Activated CD4-positive, alpha-beta T cell treated with anti-CD3 and anti-CD28 coated beads, Interleukin-2, amount 10 ng/mL, durations not matched to agents 7 days and 5 days (primary cell): Measurements from ENCODE around the gene UBE2D2. TPM values are rescaled to one million over a fixed set of nuclear protein-coding genes. Genes with fewer than 3 reads are reported as not detected.

Experiments
- CTCF ChIA-PET: fragments of 350-600 bp; sonication (Branson Sonifier 250); formaldehyde crosslinking; loops from one replicate; lab custom pipeline; 2021; ENCODE audit warnings: antibody characterized with exemption; lab: Charles Lee
- POLR2A ChIA-PET: fragments of 350-600 bp; sonication (Branson Sonifier 250); formaldehyde crosslinking; loops from one replicate; lab custom pipeline; 2021; ENCODE audit warnings: antibody characterized with exemption; lab: Charles Lee
- DNase-seq: peaks from one replicate; pipeline ENCODE4 v3.0.0-alpha.2; 2020
- H3K27ac Mint-ChIP-seq: one replicate; pipeline ENCODE4 v1.8.0; 2021; ENCODE audit warnings: mild to moderate bottlenecking, moderate library complexity, mixed read lengths
- H3K27me3 Mint-ChIP-seq: one replicate; pipeline ENCODE4 v1.8.0; 2021; ENCODE audit warnings: mixed read lengths
- H3K36me3 Mint-ChIP-seq: one replicate; pipeline ENCODE4 v1.8.0; 2021; ENCODE audit warnings: low read depth, mixed read lengths
- H3K4me1 Mint-ChIP-seq: one replicate; pipeline ENCODE4 v1.8.0; 2021; ENCODE audit warnings: mixed read lengths
- H3K4me3 Mint-ChIP-seq: one replicate; pipeline ENCODE4 v1.8.0; 2021; ENCODE audit warnings: mild to moderate bottlenecking, moderate library complexity, mixed read lengths
- H3K9me3 Mint-ChIP-seq: one replicate; pipeline ENCODE4 v1.8.0; 2021; ENCODE audit warnings: mixed read lengths
- total RNA-seq, 2 experiments: library from RNA; stranded (reverse); gene quantifications; one replicate each; pipeline ENCODE4 v1.2.3, GENCODE V29; 2021

The UBE2D2 gene
- total RNA-seq, 2 experiments from 2014 or later = 231 to 265 TPM

DNA sequence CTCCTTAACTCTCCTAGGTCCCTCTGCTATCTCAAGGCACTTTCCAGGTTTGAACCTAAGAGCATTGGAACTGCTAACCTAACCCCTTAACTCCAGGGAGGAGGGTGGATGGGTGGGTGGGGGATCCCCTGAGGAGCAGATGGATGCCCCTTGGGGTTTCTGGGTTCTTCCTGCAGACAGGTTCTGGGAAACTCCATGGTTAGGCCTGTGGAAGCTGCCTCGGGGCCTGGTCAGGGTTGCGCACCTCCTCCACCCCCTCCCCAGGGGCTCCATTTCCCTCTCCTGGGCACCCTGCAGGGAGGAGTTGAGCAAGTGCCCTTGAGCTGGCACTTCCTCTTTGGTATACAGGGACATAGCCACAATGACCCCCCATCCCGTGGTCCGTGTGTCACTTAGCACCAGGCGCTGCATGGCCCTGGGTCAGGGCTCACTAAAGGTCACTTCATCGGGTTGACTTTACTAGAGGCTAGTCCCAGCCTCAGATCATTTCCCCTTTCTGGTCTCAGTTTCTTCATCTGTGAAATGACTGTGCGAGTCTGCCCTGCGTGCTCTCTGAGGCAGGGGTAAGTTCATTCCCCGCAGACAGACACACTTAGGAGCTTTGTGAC is 103.1 kb downstream of the UBE2D2 start:
- CTCF ChIA-PET = interaction anchor here (0.7 to 1.4 kb wide), 5 partner anchors 9 to 101 kb away, joined by 3 to 4 read pairs (median 3); no protein-coding TSS in a partner anchor
- no peak overlapping the region for H3K27ac Mint-ChIP-seq
- no peaks in the 10 kb centered on the region for H3K9me3 Mint-ChIP-seq
- no peaks in the 10 kb centered on the region for H3K36me3 Mint-ChIP-seq
- POLR2A ChIA-PET = no interaction called here
- H3K4me1 Mint-ChIP-seq = peaks cover 23% of the 10 kb centered on the region
- H3K4me3 Mint-ChIP-seq = no peak overlapping the region
- DNase-seq = no peak
- no peaks in the 10 kb centered on the region for H3K27me3 Mint-ChIP-seq

DNA sequence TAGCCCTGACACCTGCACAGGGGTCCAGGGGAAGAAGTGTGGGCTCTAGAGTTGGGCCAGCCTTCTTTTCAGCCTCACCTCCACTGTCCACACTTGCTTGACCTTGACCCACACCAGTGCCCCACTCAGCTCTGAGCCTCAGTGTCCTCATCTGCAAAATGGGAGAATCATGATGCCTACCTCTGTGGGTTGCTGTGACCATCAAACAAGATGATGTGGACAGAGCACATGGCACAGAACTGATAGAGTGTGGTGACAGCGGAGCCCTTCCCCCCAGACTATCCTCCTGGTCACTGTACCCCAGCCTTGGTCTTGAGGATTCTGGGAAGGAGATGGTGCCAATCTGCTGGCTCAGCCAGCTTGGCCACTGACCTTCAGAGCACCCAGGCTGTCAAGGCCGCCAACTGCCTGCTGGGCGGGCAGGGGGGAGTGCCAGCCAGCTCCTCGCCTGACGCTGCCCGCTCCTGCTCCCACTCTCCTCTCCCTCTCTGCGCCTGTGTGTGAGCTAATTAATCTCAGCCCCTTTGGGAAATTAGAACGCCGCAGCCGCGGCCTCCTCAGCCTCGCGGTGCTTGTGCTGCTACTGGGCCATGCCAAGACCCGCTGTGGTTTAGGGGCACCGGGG is 103.7 kb downstream of the UBE2D2 start:
- Mint-ChIP-seq H3K4me3 (no peak overlapping the region), H3K27ac (no peak overlapping the region), H3K9me3 (no peaks in the 10 kb centered on the region), H3K4me1 (peaks cover 28% of the 10 kb centered on the region), H3K27me3 (no peaks in the 10 kb centered on the region), H3K36me3 (no peaks in the 10 kb centered on the region)
- CTCF ChIA-PET = interaction anchor here (1.3 to 1.4 kb wide), 3 partner anchors 8 to 29 kb away, joined by 3 to 4 read pairs (median 3); no protein-coding TSS in a partner anchor
- no peak for DNase-seq
- POLR2A ChIA-PET = no interaction called here

DNA sequence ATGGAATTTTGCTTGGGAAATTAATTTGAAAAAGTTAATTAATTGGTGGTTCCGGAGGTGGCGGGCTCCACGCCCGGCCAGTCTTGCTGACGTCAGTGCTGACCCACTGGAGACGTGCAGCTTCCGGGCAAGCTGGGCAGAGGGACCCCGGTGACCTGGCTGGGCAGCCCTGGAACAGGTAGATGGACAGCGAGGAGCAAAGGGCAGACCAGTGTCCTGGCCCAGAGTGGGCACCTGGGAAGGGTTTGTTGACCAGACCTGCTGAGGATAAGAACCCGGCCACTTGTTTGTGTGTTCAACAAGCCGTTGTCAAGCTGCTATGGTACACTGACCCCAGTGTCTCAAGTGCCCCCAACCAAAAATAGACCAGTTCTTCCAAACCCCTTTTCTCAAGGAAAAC is 104.5 kb downstream of the UBE2D2 start:
- Mint-ChIP-seq H3K4me3 (no peak overlapping the region), H3K9me3 (no peaks in the 10 kb centered on the region), H3K36me3 (no peaks in the 10 kb centered on the region), H3K27me3 (no peaks in the 10 kb centered on the region), H3K27ac (no peak overlapping the region), H3K4me1 (peaks cover 35% of the 10 kb centered on the region)
- no peak for DNase-seq
- ChIA-PET CTCF (interaction anchor here (1.0 to 1.3 kb wide), 3 partner anchors 8 to 100 kb away, joined by 3 to 4 read pairs (median 4); no protein-coding TSS in a partner anchor), POLR2A (no interaction called here)

DNA sequence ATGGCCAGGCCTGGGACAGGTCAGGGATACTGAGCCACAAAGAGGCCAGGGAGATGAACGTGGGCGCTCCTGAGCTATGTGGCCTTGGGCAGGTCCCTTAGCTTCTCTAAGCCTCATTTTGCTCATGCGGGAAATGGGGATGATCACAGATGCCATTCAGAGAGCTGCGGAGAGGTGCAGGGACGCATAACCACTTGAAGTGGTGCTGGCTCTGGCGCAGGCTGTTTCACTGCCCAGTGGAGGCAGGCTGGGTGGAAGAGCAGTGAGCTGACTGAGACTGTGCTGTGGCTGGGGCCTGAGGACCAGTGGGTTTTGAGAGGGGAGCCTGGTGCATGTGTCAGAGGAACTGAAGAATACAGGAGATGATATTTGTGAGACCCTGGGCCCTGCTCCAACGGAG is 105.4 kb downstream of the UBE2D2 start:
- ChIA-PET POLR2A (no interaction called here), CTCF (interaction anchor here (0.5 to 1.8 kb wide), 4 partner anchors 9 to 248 kb away, joined by 3 to 4 read pairs (median 3); no protein-coding TSS in a partner anchor)
- Mint-ChIP-seq H3K4me3 (no peak overlapping the region), H3K4me1 (peaks cover 36% of the 10 kb centered on the region), H3K27me3 (no peaks in the 10 kb centered on the region), H3K27ac (no peak overlapping the region), H3K36me3 (no peaks in the 10 kb centered on the region), H3K9me3 (no peaks in the 10 kb centered on the region)
- DNase-seq = no peak

DNA sequence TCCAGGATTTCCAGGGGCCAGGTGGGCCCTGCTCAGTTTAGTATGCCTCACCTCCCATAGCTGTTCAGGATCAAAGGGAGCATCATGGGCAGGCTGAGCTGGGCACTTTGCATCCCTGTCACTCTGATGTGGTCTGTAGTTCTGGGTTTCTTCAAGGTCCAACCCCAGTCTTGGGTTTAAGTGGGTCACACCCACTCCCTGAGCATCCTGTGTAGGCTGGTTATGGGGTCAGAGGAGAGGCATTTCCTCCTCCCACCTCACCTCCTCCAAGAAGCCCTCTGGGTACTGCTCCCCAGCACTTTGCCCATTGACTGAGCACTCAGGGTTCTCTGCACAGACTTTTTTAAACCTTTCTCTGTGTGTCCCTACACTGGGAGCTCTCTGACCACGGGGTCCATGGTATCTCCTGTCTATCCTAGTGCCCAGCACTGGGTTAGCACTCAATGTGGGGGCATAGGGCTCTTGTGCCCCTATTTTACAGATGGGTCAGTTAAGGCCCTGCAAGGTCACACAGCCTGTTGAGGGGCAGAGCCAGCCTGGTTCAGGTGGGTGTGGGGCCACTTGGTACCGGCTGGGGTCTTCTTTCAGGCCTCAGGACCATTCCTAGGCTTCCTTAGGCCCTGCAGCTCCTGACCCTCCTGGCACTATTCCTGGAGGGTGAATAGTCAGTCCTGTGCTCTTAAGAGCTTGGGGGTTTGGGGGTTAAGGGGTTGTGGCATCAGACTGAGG is 106.0 kb downstream of the UBE2D2 start:
- H3K4me3 Mint-ChIP-seq = no peak overlapping the region
- H3K27me3 Mint-ChIP-seq = no peaks in the 10 kb centered on the region
- DNase-seq = no peak
- peaks cover 36% of the 10 kb centered on the region for H3K4me1 Mint-ChIP-seq
- CTCF ChIA-PET = interaction anchor here (0.5 to 1.8 kb wide), 2 partner anchors 52 to 248 kb away, joined by 3 read pairs; no protein-coding TSS in a partner anchor
- H3K27ac Mint-ChIP-seq = no peak overlapping the region
- no peaks in the 10 kb centered on the region for H3K36me3 Mint-ChIP-seq
- POLR2A ChIA-PET = no interaction called here
- no peaks in the 10 kb centered on the region for H3K9me3 Mint-ChIP-seq

DNA sequence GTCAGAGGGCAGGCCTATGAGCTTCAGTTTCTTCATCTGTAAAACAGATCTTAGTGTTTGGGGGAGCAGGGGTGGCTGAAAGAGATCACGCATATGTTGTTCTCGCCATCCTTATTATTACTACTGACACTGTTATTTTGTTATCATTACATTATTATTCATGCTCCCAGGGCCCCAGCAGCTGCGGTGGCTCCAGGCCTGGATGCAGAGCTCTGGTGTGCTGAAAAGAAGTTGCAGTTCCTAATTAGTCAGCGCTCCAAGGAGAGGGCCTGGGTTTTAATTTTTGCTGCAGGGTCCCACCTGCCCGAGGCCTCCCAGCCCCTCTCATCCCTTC is 106.6 kb downstream of the UBE2D2 start:
- DNase-seq = no peak
- CTCF ChIA-PET = interaction anchor here (1.8 kb wide), 1 partner anchor 249 kb away, joined by 3 read pairs; no protein-coding TSS in a partner anchor
- Mint-ChIP-seq H3K27ac (no peak overlapping the region), H3K4me1 (peaks cover 36% of the 10 kb centered on the region), H3K36me3 (no peaks in the 10 kb centered on the region), H3K9me3 (no peaks in the 10 kb centered on the region), H3K27me3 (no peaks in the 10 kb centered on the region), H3K4me3 (peak overlapping the region; percentile 42)
- POLR2A ChIA-PET = no interaction called here

DNA sequence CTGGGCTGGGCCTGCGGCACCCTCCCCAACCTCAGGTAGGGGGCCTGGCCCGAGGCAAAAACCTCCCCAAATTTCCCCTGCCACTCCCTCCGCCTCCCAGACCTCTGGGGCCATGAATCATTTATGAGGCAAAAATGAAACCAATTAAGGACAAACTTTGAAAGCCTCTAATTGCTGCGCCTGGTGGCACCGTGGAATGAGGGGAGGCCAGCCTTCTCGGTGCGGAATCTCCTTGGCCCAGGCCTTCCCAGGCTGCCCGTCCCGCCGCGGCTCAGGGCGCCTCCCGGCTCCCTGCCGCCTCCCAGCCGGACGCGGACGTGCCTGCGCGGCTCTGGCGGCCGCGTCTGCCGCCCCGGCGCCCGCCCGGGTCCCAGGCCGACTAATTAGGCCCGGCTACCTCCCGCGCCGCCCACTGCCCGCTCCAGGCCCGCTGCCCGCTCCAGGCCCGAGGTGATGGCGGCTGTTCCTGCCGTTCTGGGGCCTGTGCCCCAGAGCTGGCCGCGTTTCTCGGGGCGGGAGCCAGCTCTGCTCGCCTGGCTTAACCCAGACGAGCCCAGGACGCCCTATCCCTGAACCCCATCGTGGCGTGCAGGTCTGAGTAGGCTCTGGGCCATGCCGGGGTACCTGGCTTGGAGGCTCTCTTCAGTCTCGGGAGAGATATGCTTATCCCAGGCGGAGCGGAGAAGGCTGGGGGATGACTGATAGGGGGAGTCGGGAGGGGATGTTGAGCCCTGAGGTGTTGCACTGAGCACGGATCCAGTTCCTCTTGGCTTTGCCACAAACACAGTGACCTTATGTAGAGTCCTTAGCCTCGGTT is 107.1 kb downstream of the UBE2D2 start:
- Mint-ChIP-seq H3K27me3 (no peaks in the 10 kb centered on the region), H3K36me3 (no peaks in the 10 kb centered on the region), H3K9me3 (no peaks in the 10 kb centered on the region), H3K27ac (peak overlapping the region; percentile 73), H3K4me1 (peaks cover 36% of the 10 kb centered on the region), H3K4me3 (peak overlapping the region; percentile 54)
- DNase-seq = peak; percentile 36
- CTCF ChIA-PET = interaction anchor here (0.6 to 2.2 kb wide), 4 partner anchors 10 to 249 kb away, joined by 3 to 6 read pairs (median 3); no protein-coding TSS in a partner anchor
- POLR2A ChIA-PET = no interaction called here

DNA sequence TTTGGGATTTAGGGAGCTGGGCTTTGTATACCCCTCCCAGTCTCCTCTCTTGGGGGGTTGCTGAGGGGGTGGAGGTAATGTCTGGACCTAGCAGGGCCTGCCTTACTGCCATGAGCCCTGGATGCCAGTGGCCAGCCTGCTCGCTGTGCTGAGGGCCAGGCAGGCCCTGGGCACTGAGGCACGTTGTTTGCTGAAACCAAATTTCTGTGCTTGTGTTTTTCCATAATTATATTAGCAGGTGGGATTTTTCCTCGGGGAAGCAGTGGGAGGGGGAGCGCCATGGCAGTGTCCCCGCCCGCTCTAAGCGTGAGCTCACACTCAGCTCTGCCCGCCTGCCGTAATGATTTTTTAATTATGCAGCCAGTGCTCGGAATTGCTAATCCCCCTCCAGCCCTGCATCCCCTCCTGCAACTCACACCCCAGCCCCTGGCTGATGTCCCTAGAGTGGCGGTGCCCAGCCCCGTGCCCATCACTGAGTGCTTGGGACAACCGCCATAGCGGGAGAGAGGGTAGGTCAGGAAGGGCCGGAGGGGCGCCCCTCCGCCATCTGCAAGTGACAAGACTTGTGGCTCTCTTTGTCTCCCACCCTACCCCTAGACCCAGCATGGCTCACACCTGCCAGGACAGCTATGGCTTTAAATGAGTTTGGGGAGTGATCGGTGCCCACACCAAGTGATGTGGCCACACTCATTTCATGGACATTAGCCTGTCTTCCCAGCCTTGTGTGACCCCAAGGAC is 108.0 kb downstream of the UBE2D2 start:
- Mint-ChIP-seq H3K27ac (peak overlapping the region; percentile 20), H3K27me3 (no peaks in the 10 kb centered on the region), H3K4me1 (peaks cover 36% of the 10 kb centered on the region), H3K36me3 (no peaks in the 10 kb centered on the region), H3K9me3 (no peaks in the 10 kb centered on the region), H3K4me3 (peak overlapping the region; percentile 54)
- DNase-seq = no peak
- CTCF ChIA-PET = interaction anchor here (1.3 to 2.2 kb wide), 2 partner anchors 9 to 24 kb away, joined by 3 to 6 read pairs; no protein-coding TSS in a partner anchor
- POLR2A ChIA-PET = no interaction called here

DNA sequence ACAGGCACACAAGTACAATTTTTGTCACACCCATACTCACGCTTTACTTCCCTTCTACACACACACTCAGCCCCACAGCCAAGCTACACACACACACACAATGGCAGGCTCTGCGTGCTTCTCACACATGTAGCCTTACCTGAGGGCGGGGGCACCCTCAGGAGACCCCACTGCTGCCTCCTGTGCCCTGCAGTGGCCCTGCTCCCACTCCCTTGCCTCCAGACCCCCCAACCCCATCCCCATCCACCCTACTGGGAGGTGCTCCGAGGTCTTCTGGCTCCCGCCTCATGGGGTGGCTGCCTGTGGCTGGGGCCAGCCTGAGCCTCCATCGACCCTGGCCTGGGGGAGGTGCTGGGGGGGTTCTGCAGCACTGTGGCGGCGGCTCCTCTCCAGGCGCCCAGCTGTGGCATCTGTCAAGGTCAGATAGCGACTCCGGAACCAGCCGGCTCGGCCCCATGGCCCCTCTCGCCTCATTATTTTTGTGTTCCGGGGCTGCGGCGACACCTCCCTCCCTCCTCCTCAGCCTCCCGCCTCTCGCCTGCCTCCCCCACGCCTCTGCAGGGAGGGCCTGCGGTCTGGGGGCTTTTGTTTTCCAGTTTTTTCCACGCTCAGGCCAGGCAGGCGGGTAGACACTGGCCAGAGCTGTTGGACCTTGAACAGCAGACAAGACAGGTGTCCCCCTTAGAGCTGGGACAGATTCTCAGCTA is 108.7 kb downstream of the UBE2D2 start:
- ChIA-PET POLR2A (no interaction called here), CTCF (interaction anchor here (1.3 to 2.2 kb wide), 2 partner anchors 8 to 23 kb away, joined by 3 to 6 read pairs; no protein-coding TSS in a partner anchor)
- Mint-ChIP-seq H3K9me3 (no peaks in the 10 kb centered on the region), H3K36me3 (no peaks in the 10 kb centered on the region), H3K4me1 (peaks cover 36% of the 10 kb centered on the region), H3K27ac (peak overlapping the region; percentile 20), H3K27me3 (no peaks in the 10 kb centered on the region), H3K4me3 (no peak overlapping the region)
- DNase-seq = no peak

DNA sequence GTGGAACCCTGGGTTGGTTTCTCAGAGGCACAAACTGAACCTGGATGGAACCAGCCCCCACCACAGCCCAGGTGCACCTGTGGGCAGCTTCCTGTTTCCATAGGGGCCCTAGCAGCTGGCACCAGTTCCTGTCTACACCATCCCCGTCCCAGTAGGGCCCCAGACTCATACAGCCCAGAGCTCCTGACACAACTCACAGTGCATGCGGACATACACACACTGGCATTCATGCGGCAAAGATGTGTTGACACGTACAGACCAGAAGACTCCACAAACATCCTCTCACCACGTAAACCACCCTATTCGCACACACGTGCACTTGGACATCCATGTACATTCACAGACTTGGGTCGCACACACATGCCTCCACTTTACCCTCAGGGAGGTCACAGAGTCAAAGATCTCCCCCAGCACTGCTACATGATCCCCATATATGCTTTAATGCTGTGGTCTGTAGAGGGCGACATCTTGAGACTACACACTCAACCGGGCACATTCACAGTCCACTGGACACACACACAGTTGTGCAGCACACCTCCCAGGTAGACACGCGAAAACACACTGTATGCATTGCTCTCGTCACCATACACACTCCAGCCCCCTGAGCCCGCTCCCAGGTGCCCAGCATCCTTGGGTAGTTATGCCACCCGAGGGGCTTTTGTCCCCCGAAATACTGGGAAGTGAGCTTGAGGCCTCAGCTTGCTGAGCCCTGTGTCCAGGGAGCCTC is 109.4 kb downstream of the UBE2D2 start:
- Mint-ChIP-seq H3K27ac (no peak overlapping the region), H3K4me1 (peaks cover 36% of the 10 kb centered on the region), H3K36me3 (no peaks in the 10 kb centered on the region), H3K4me3 (no peak overlapping the region), H3K27me3 (no peaks in the 10 kb centered on the region), H3K9me3 (no peaks in the 10 kb centered on the region)
- DNase-seq = peak; percentile 30
- POLR2A ChIA-PET = no interaction called here
- CTCF ChIA-PET = interaction anchor here (0.5 to 2.2 kb wide), 4 partner anchors 8 to 994 kb away, joined by 3 to 6 read pairs (median 4); no protein-coding TSS in a partner anchor
